Mesenchymal stem cell (in vitro differentiated cells and primary cell): ENCODE data around the gene HTR2B.
A peak's percentile ranks its signal among the peaks of the same experiment; 100 is the strongest.

Experiments used
- DNase-seq: peaks from one replicate; pipeline ENCODE4 v3.0.0-alpha.2; 2013
- H2AFZ ChIP-seq: one replicate; pipeline ENCODE4 v1.6.1; 2013; ENCODE audit warnings: low read depth, mild to moderate bottlenecking, control low read depth, inconsistent platforms, low read length, moderate library complexity
- H2AK5ac ChIP-seq: 2 replicates; pipeline ENCODE4 v1.6.1; 2013; ENCODE audit warnings: low read length, moderate library complexity, mild to moderate bottlenecking, inconsistent platforms; ENCODE audit not compliant: severe bottlenecking
- H2BK120ac ChIP-seq: one replicate; pipeline ENCODE4 v1.6.1; 2013; ENCODE audit warnings: low read depth, mild to moderate bottlenecking, inconsistent platforms, low read length, moderate library complexity
- H2BK12ac ChIP-seq, 2 experiments: one replicate each; pipeline ENCODE4 v1.6.1; 2013; ENCODE audit warnings: inconsistent platforms in 2 of 2, low read length in 2 of 2, mild to moderate bottlenecking in 2 of 2, moderate library complexity in 2 of 2, control low read depth in 1 of 2
- H2BK15ac ChIP-seq: one replicate; pipeline ENCODE4 v1.6.1; 2013; ENCODE audit warnings: mild to moderate bottlenecking, low read depth, inconsistent platforms; ENCODE audit not compliant: poor library complexity, severe bottlenecking
- H2BK5ac ChIP-seq: 2 replicates; pipeline ENCODE4 v1.6.1; 2013; ENCODE audit warnings: low read depth, mild to moderate bottlenecking, low read length, control low read depth, inconsistent platforms; ENCODE audit not compliant: poor library complexity, severe bottlenecking
- H3K14ac ChIP-seq, 2 experiments: one replicate each; pipeline ENCODE4 v1.6.1; 2013; ENCODE audit warnings: inconsistent platforms in 2 of 2, low read length in 2 of 2, control low read depth in 1 of 2, mild to moderate bottlenecking in 1 of 2, moderate library complexity in 1 of 2
- H3K18ac ChIP-seq, 2 experiments: one replicate each; pipeline ENCODE4 v1.6.1; 2013; ENCODE audit warnings: inconsistent platforms in 2 of 2, low read length in 2 of 2, control low read depth in 1 of 2, low read depth in 1 of 2, mild to moderate bottlenecking in 1 of 2
- H3K23ac ChIP-seq, 2 experiments: one replicate each; pipeline ENCODE4 v1.6.1; 2013; ENCODE audit warnings: inconsistent platforms in 2 of 2, low read length in 2 of 2, mild to moderate bottlenecking in 2 of 2, moderate library complexity in 2 of 2, control low read depth in 1 of 2
- H3K27ac ChIP-seq: 2 replicates; pipeline ENCODE4 v1.5.1; 2013; ENCODE audit warnings: mild to moderate bottlenecking, moderate library complexity, low read length, control low read depth, inconsistent platforms; ENCODE audit not compliant: poor library complexity, severe bottlenecking
- H3K27me3 ChIP-seq, 2 experiments: 2 replicates each; pipeline versions ENCODE4 v1.6.1 to v1.7.0; 2013; ENCODE audit warnings: low read length in 2 of 2, mild to moderate bottlenecking in 2 of 2, moderate library complexity in 2 of 2, control low read depth in 1 of 2, inconsistent platforms in 1 of 2; ENCODE audit not compliant: control insufficient read depth in 1 of 2, insufficient read depth in 1 of 2
- H3K36me3 ChIP-seq, 2 experiments: 2 replicates each; pipeline versions ENCODE4 v1.6.1 to v1.7.0; 2013; ENCODE audit warnings: low read length in 2 of 2, control low read depth in 1 of 2, inconsistent platforms in 1 of 2, low read depth in 1 of 2, mild to moderate bottlenecking in 1 of 2; ENCODE audit not compliant: insufficient read depth in 2 of 2, control insufficient read depth in 1 of 2
- H3K4ac ChIP-seq, 2 experiments: one replicate each; pipeline ENCODE4 v1.6.1; 2013; ENCODE audit warnings: inconsistent platforms in 2 of 2, low read length in 2 of 2, mild to moderate bottlenecking in 2 of 2, moderate library complexity in 2 of 2, control low read depth in 1 of 2, low read depth in 1 of 2
- H3K4me1 ChIP-seq: 2 replicates; pipeline ENCODE4 v1.6.1; 2013; ENCODE audit warnings: low read depth, low read length, control low read depth; ENCODE audit not compliant: control insufficient read depth, insufficient read depth
- H3K4me2 ChIP-seq: 2 replicates; pipeline ENCODE4 v1.6.1; 2013; ENCODE audit warnings: low read length, mild to moderate bottlenecking, inconsistent platforms; ENCODE audit not compliant: poor library complexity, severe bottlenecking
- H3K4me3 ChIP-seq, 2 experiments: 2 replicates each; pipeline versions ENCODE4 v1.5.1 to v1.7.0; 2013; ENCODE audit warnings: low read length in 2 of 2, mild to moderate bottlenecking in 2 of 2, control low read depth in 1 of 2, low read depth in 1 of 2; ENCODE audit not compliant: insufficient read depth in 1 of 2
- H3K79me1 ChIP-seq: replicated peaks from 2 replicates; pipeline ENCODE4 v1.6.1; 2013; ENCODE audit warnings: mild to moderate bottlenecking, control low read depth, low read length, inconsistent platforms; ENCODE audit not compliant: poor library complexity, severe bottlenecking
- H3K9ac ChIP-seq: 2 replicates; pipeline ENCODE4 v1.7.0; 2013; ENCODE audit warnings: mild to moderate bottlenecking, low read length, moderate library complexity
- H3K9me3 ChIP-seq: 2 replicates; pipeline ENCODE4 v1.7.0; 2013; ENCODE audit warnings: mild to moderate bottlenecking, low read length; ENCODE audit not compliant: control insufficient read depth
- H4K8ac ChIP-seq: one replicate; pipeline ENCODE4 v1.6.1; 2013; ENCODE audit warnings: inconsistent platforms, mild to moderate bottlenecking, low read length, moderate library complexity
- H4K91ac ChIP-seq: one replicate; pipeline ENCODE4 v1.6.1; 2013; ENCODE audit warnings: mild to moderate bottlenecking, low read length, inconsistent platforms
- WGBS: methylation state at CpG from one replicate; pipeline ENCODE4 v1.1.7; 2013; ENCODE audit warnings: mixed read lengths; 5-methylcytosine and 5-hydroxymethylcytosine counted together

Gene HTR2B

DNA sequence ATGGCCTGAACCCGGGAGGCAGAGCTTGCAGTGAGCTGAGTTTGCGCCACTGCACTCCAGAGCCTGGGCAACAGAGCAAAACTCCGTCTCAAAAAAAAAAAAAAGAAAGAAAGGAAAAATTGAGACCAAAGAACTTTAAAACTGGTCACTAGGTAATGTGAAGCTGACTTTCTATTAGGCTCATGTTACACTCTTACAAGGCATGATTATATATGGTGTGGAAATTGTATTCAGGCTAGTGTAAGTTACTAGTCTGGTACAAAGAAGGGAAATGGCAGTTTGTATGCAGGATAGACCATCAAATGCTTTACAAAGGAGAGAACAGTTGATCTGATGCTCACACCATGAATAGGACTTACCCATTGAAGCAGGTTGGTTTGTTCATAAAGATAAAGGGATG is 38.2 kb upstream of the HTR2B start:
- no peak overlapping the region for H2AFZ ChIP-seq
- peaks cover 11% of the 10 kb centered on the region for H3K4me1 ChIP-seq
- no peak overlapping the region for H4K8ac ChIP-seq
- peak overlapping the region; percentile 85 for H3K27ac ChIP-seq
- no peak overlapping the region for H4K91ac ChIP-seq
- H3K18ac ChIP-seq = peak overlapping the region in 1 of 2 experiments; percentile 96
- H3K4me2 ChIP-seq = no peak overlapping the region
- peak overlapping the region in 1 of 2 experiments; percentile 59 for H2BK12ac ChIP-seq
- H2BK120ac ChIP-seq = peak overlapping the region; percentile 73
- H3K4me3 ChIP-seq = no peak overlapping the region
- no peak overlapping the region for H3K14ac ChIP-seq
- peak overlapping the region; percentile 55 for H3K9ac ChIP-seq
- H3K27me3 ChIP-seq = no peaks in the 10 kb centered on the region
- peak; percentile 66 for DNase-seq
- no peaks in the 10 kb centered on the region for H3K9me3 ChIP-seq
- peak overlapping the region; percentile 17 for H2AK5ac ChIP-seq
- 85% methylated on average over 3 of the region's 3 CpGs for WGBS
- no peaks in the 10 kb centered on the region for H3K79me1 ChIP-seq
- H2BK15ac ChIP-seq = no peak overlapping the region
- H3K4ac ChIP-seq = peak overlapping the region in 1 of 2 experiments; percentile 22
- H3K23ac ChIP-seq = no peak overlapping the region
- peaks cover 3 to 56% of the 10 kb centered on the region in 2 experiments for H3K36me3 ChIP-seq
- no peak overlapping the region for H2BK5ac ChIP-seq

DNA sequence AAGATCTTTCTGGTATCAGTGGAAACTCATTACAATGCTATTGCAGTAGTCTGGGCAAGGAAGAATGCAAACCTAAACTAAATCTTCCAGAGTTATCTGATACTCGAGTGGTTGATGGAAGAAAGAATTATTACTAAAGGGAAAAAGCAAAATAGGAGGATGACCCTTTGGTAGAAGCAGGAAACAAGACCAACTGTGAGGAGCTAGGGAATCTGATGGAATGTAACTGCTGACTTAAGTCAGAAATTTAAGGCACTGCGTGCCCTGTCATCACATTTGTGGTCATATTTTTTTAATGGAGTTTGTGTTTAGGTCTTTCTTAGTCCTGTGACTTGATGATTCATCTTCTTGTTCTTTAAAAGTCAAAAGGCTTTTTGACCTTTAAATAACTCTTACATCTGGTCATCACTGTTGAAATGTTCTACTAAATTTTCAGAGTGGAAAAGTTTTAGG is 37.1 kb upstream of the HTR2B start:
- Histone ChIP-seq H3K27me3 (no peaks in the 10 kb centered on the region), H2BK120ac (no peak overlapping the region), H3K9ac (peak overlapping the region; percentile 87), H2BK15ac (no peak overlapping the region), H3K14ac (no peak overlapping the region), H3K18ac (no peak overlapping the region), H3K23ac (no peak overlapping the region), H2BK12ac (no peak overlapping the region), H3K36me3 (peaks cover 3 to 45% of the 10 kb centered on the region in 2 experiments), H4K8ac (no peak overlapping the region), H3K4me3 (no peak overlapping the region), H2BK5ac (no peak overlapping the region), H3K79me1 (peaks cover 3% of the 10 kb centered on the region), H3K4me2 (no peak overlapping the region), H3K4me1 (peaks cover 11% of the 10 kb centered on the region), H2AFZ (no peak overlapping the region), H2AK5ac (no peak overlapping the region), H3K9me3 (no peaks in the 10 kb centered on the region), H3K27ac (peak overlapping the region; percentile 100), H3K4ac (no peak overlapping the region), H4K91ac (no peak overlapping the region)
- 0% methylated on average over 2 of the region's 2 CpGs for WGBS
- DNase-seq = peak; percentile 99

DNA sequence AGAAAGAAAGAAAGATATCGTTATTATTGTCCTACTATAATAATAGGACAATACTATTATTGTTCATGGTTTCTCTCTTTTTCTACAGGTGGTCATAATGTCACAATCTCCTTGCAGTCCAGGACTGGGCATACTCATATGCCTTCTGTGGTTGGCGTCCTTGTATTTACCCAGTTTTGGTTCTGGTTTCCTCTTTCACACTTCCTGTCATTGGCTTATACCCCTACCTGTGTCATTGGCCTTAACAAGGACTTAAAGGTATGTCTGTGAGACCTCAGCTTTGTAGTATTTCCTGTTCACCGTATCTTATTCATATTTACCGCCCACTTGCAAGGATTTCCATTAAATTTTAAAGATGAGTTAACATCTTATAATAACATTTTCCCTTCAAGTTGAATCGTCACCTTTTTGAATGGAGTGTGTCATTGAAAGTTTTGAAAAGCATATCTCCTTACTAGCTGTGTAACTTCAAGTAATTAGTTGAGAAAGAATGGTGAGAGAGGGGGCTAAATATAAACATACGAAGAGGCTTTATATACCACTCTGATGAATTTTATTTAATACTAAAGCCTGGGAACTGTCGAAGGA is 36.5 kb upstream of the HTR2B start:
- Histone ChIP-seq H2BK15ac (peak overlapping the region; percentile 92), H2AFZ (no peak overlapping the region), H3K14ac (peak overlapping the region in 1 of 2 experiments; percentile 86), H4K8ac (peak overlapping the region; percentile 90), H3K9me3 (no peaks in the 10 kb centered on the region), H3K23ac (peak overlapping the region in 1 of 2 experiments; percentile 59), H3K36me3 (peaks cover 3 to 40% of the 10 kb centered on the region in 2 experiments), H3K4me2 (no peak overlapping the region), H4K91ac (peak overlapping the region; percentile 89), H2BK5ac (peak overlapping the region; percentile 89), H3K27ac (peak overlapping the region; percentile 100), H3K4me3 (no peak overlapping the region), H2BK120ac (peak overlapping the region; percentile 97), H3K9ac (peak overlapping the region; percentile 87), H2AK5ac (peak overlapping the region; percentile 100), H3K79me1 (peaks cover 3% of the 10 kb centered on the region), H3K18ac (peak overlapping the region; percentile 95 to 99), H2BK12ac (peak overlapping the region; percentile 98 to 99), H3K4me1 (peaks cover 11% of the 10 kb centered on the region), H3K27me3 (no peaks in the 10 kb centered on the region), H3K4ac (peak overlapping the region; percentile 71 to 100)
- WGBS = 18% methylated on average over 2 of the region's 7 CpGs
- no peak for DNase-seq

DNA sequence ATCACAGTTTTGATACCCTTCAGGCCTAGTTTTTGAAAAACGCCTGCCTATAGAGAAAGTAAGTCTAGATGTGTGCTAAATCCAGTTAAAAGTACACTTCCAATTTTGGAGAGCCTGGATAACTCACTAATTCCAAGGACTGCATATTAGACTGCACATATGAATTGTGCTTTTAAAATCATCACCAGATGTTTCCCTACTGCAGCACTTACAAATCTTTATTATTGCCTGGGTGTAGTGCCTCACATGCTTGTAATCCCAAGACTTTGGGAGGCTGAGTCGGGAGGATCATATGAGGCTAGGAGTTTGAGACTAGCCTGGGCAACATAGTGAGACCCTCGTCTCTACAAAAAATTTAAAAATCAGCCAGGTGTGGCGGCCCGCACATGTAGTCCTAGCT is 35.9 kb upstream of the HTR2B start:
- Histone ChIP-seq H3K4me1 (peaks cover 11% of the 10 kb centered on the region), H3K14ac (peak overlapping the region in 1 of 2 experiments; percentile 97), H3K9me3 (no peaks in the 10 kb centered on the region), H2BK120ac (peak overlapping the region; percentile 93), H2BK12ac (peak overlapping the region; percentile 61 to 92), H3K4me2 (no peak overlapping the region), H3K27me3 (no peaks in the 10 kb centered on the region), H2BK15ac (peak overlapping the region; percentile 92), H4K91ac (peak overlapping the region; percentile 99), H4K8ac (peak overlapping the region; percentile 97), H3K23ac (peak overlapping the region in 1 of 2 experiments; percentile 89), H3K4ac (peak overlapping the region; percentile 57 to 99), H2AK5ac (peak overlapping the region; percentile 100), H3K79me1 (peaks cover 3% of the 10 kb centered on the region), H3K27ac (peak overlapping the region; percentile 100), H2AFZ (no peak overlapping the region), H2BK5ac (peak overlapping the region; percentile 96), H3K4me3 (no peak overlapping the region), H3K9ac (peak overlapping the region; percentile 87), H3K18ac (peak overlapping the region; percentile 98 to 99), H3K36me3 (peaks cover 3 to 33% of the 10 kb centered on the region in 2 experiments)
- no peak for DNase-seq
- WGBS = 96% methylated on average over 4 of the region's 5 CpGs
